GM12865 (cell line): ENCODE measurements around the gene EFCAB8.
A peak's percentile ranks its signal among the peaks of the same experiment; 100 is the strongest.

ENCODE experiments used
- DNase-seq: peaks from one replicate; pipeline ENCODE4 v3.0.0; 2010; ENCODE audit warnings: low read depth
- H3K4me3 ChIP-seq: 2 replicates; pipeline ENCODE4 v1.5.1; 2011; ENCODE audit warnings: mild to moderate bottlenecking, low read depth, low read length, control low read depth
- CTCF ChIP-seq: IDR thresholded peaks from 2 replicates; pipeline ENCODE4 v1.5.1; 2011; ENCODE audit warnings: low read length, control low read depth, low read depth, inconsistent platforms; ENCODE audit not compliant: insufficient read depth; ENCODE audit errors: missing control alignments

EFCAB8 gene

GRCh38 chr20:32820698-32821377, 37.9 kb upstream of the EFCAB8 start:
- peak overlapping the region; percentile 98 for H3K4me3 ChIP-seq
- TF ChIP-seq CTCF, result no peak
- DNase-seq, result peak; percentile 15

GRCh38 chr20:32822225-32822624, 36.5 kb upstream of the EFCAB8 start:
- no peak for TF ChIP-seq CTCF
- H3K4me3 ChIP-seq, result no peak overlapping the region
- no peak for DNase-seq

- DNase-seq, result no peak
- no peak for TF ChIP-seq CTCF
- no peak overlapping the region for H3K4me3 ChIP-seq
These were observed 35.6 kb upstream of the EFCAB8 start for GRCh38 chr20:32823078-32823477.

GRCh38 chr20:32823737-32824588, 34.8 kb upstream of the EFCAB8 start:
- no peak for DNase-seq
- no peak for TF ChIP-seq CTCF
- H3K4me3 ChIP-seq, result no peak overlapping the region

- no peak for DNase-seq
- H3K4me3 ChIP-seq, result no peak overlapping the region
- no peak for TF ChIP-seq CTCF
These were observed 30.6 kb upstream of the EFCAB8 start for GRCh38 chr20:32828029-32828680.

- TF ChIP-seq CTCF, result no peak
- DNase-seq, result no peak
- no peak overlapping the region for H3K4me3 ChIP-seq
These were observed 29.3 kb upstream of the EFCAB8 start for GRCh38 chr20:32829311-32830005.
